Small intestine (tissue), 7 donors: ENCODE data around the gene PLA2G4B. TPM values are rescaled to one million over a fixed set of nuclear protein-coding genes. Genes with fewer than 3 reads are reported as not detected.
A peak's percentile ranks its signal among the peaks of the same experiment; 100 is the strongest.

Experiments
- DNase-seq, 2 donors: peaks; one replicate each; pipeline versions ENCODE4 v3.0.0 to v3.0.0-alpha.2; 2013
- FAIRE-seq: peaks from 2 replicates; lab custom pipeline; 2012; peaks lifted over from hg19 to GRCh38; lab: Jason Lieb, UNC
- H3K27ac ChIP-seq, 3 donors: one replicate each; pipeline ENCODE4 v1.5.1; 2013; ENCODE audit warnings: low read length in 2 of 3, mild to moderate bottlenecking in 2 of 3, control low read depth in 1 of 3, inconsistent platforms in 1 of 3, low read depth in 1 of 3, moderate library complexity in 1 of 3
- H3K27me3 ChIP-seq, 3 donors: one replicate each; pipeline ENCODE4 v1.6.1; 2013; ENCODE audit warnings: low read length in 3 of 3, inconsistent platforms in 1 of 3; ENCODE audit not compliant: control insufficient read depth in 3 of 3, insufficient read depth in 3 of 3
- H3K36me3 ChIP-seq, 3 donors: one replicate each; pipeline ENCODE4 v1.6.1; 2013; ENCODE audit warnings: low read length in 3 of 3, inconsistent platforms in 1 of 3, low read depth in 1 of 3, mild to moderate bottlenecking in 1 of 3, moderate library complexity in 1 of 3; ENCODE audit not compliant: control insufficient read depth in 3 of 3, insufficient read depth in 2 of 3
- H3K4me1 ChIP-seq, 3 donors: one replicate each; pipeline ENCODE4 v1.6.1; 2013; ENCODE audit warnings: low read length in 2 of 3, inconsistent platforms in 1 of 3, low read depth in 1 of 3, mild to moderate bottlenecking in 1 of 3, moderate library complexity in 1 of 3; ENCODE audit not compliant: control insufficient read depth in 3 of 3, insufficient read depth in 2 of 3
- H3K4me3 ChIP-seq, 3 donors: one replicate each; pipeline ENCODE4 v1.5.1; 2013; ENCODE audit warnings: low read length in 3 of 3, control low read depth in 1 of 3, inconsistent platforms in 1 of 3, low read depth in 1 of 3, mild to moderate bottlenecking in 1 of 3, moderate library complexity in 1 of 3
- H3K9me3 ChIP-seq, 2 donors: one replicate each; pipeline ENCODE4 v1.6.1; 2013; ENCODE audit warnings: low read depth in 1 of 2, low read length in 1 of 2; ENCODE audit not compliant: control insufficient read depth in 2 of 2, insufficient read depth in 1 of 2
- WGBS, 3 donors: extraction: QIAGEN DNeasy Blood & Tissue Kit; methylation state at CpG; one replicate each; pipeline ENCODE4 v1.1.7; 2013; 5-methylcytosine and 5-hydroxymethylcytosine counted together
- polyA plus RNA-seq, 4 donors: library from polyadenylated mRNA; stranded (reverse) in 3 of 4; unstranded in 1 of 4; fragments of 200-250 nt in 3 of 4; fragments of 120-200 nt in 1 of 4; gene quantifications; one replicate each; pipeline versions ENCODE4 v1.2.1 to v1.2.3, GENCODE V29; 2013
- donor health status: healthy with polysubstance abuse.
- donor health status: control.
- donor health status: control.
- donor health status: Bipolar disorder and iron deficiency.
- donor health status: healthy.

The PLA2G4B gene
- polyA plus RNA-seq, 4 donors = 4.6 to 13.0 (median 10.2) TPM

- no peak for DNase-seq
- WGBS, 3 donors = 61 to 69% (median 63%) methylated on average over 15 of the region's 15 CpGs
- FAIRE-seq = no peak
These were observed 21.6 kb downstream of the PLA2G4B start for GRCh38 chr15:41860049-41860828.

GRCh38 chr15:41861736-41862356 lies 23.2 kb downstream of the PLA2G4B start:
- 91 to 93% (median 92%) methylated on average over 17 to 18 of the region's 18 CpGs for WGBS, 3 donors
- Histone ChIP-seq H3K9me3 (no peaks in the 10 kb centered on the region), H3K4me3 (no peak overlapping the region), H3K4me1 (peaks cover 0 to 12% (median 0%) of the 10 kb centered on the region in 3 donors), H3K27me3 (no peaks in the 10 kb centered on the region), H3K36me3 (peaks cover 0 to 3% (median 0%) of the 10 kb centered on the region in 3 donors), H3K27ac (no peak overlapping the region)
- FAIRE-seq (no peak), DNase-seq (no peak)

More at GRCh38 chr15:41860049-41860828, 21.6 kb downstream of the PLA2G4B start:
- Histone ChIP-seq H3K36me3 (peaks cover 0 to 3% (median 0%) of the 10 kb centered on the region in 3 donors), H3K4me3 (no peak overlapping the region), H3K9me3 (no peaks in the 10 kb centered on the region), H3K27me3 (no peaks in the 10 kb centered on the region), H3K27ac (no peak overlapping the region), H3K4me1 (no peaks in the 10 kb centered on the region)

- FAIRE-seq = no peak
- H3K36me3 ChIP-seq = peaks cover 0 to 3% (median 0%) of the 10 kb centered on the region in 3 donors
These were observed 24.0 kb downstream of the PLA2G4B start for GRCh38 chr15:41862515-41863116.

GRCh38 chr15:41865490-41866055 lies 26.9 kb downstream of the PLA2G4B start:
- no peak overlapping the region for H3K27ac ChIP-seq
- WGBS, 3 donors = 82 to 83% (median 82%) methylated on average over 18 of the region's 18 CpGs
- H3K4me1 ChIP-seq = peaks cover 0 to 12% (median 0%) of the 10 kb centered on the region in 3 donors
- no peaks in the 10 kb centered on the region for H3K27me3 ChIP-seq
- FAIRE-seq (no peak), DNase-seq (no peak)
- no peaks in the 10 kb centered on the region for H3K9me3 ChIP-seq
- H3K4me3 ChIP-seq = no peak overlapping the region
- peaks cover 0 to 3% (median 0%) of the 10 kb centered on the region in 3 donors for H3K36me3 ChIP-seq

More at GRCh38 chr15:41862515-41863116, 24.0 kb downstream of the PLA2G4B start:
- Histone ChIP-seq H3K27me3 (no peaks in the 10 kb centered on the region), H3K4me3 (no peak overlapping the region), H3K4me1 (peaks cover 0 to 12% (median 0%) of the 10 kb centered on the region in 3 donors), H3K27ac (no peak overlapping the region), H3K9me3 (no peaks in the 10 kb centered on the region)
- peak in 1 of 2 donors; percentile 66 for DNase-seq
- WGBS, 3 donors = 51 to 72% (median 56%) methylated on average over 18 to 19 of the region's 19 CpGs

- 55 to 70% (median 65%) methylated on average over 8 of the region's 8 CpGs for WGBS, 3 donors
- H3K27ac ChIP-seq = no peak overlapping the region
- H3K4me1 ChIP-seq = peaks cover 0 to 12% (median 0%) of the 10 kb centered on the region in 3 donors
- H3K27me3 ChIP-seq = no peaks in the 10 kb centered on the region
- DNase-seq (peak in 1 of 2 donors; percentile 51), FAIRE-seq (no peak)
- no peaks in the 10 kb centered on the region for H3K9me3 ChIP-seq
- H3K4me3 ChIP-seq = no peak overlapping the region
- peaks cover 0 to 3% (median 0%) of the 10 kb centered on the region in 3 donors for H3K36me3 ChIP-seq
These were observed 27.6 kb downstream of the PLA2G4B start for GRCh38 chr15:41866263-41866703.

GRCh38 chr15:41866872-41867579 lies 28.4 kb downstream of the PLA2G4B start:
- peaks cover 0 to 12% (median 0%) of the 10 kb centered on the region in 3 donors for H3K4me1 ChIP-seq
- DNase-seq (no peak), FAIRE-seq (no peak)
- H3K36me3 ChIP-seq = peaks cover 0 to 3% (median 0%) of the 10 kb centered on the region in 3 donors
- H3K27me3 ChIP-seq = no peaks in the 10 kb centered on the region
- H3K4me3 ChIP-seq = no peak overlapping the region
- no peaks in the 10 kb centered on the region for H3K9me3 ChIP-seq
- 83 to 85% (median 84%) methylated on average over 17 to 25 of the region's 25 CpGs for WGBS, 3 donors
- H3K27ac ChIP-seq = no peak overlapping the region

GRCh38 chr15:41868321-41868720 lies 29.7 kb downstream of the PLA2G4B start:
- Histone ChIP-seq H3K36me3 (peaks cover 0 to 3% (median 0%) of the 10 kb centered on the region in 3 donors), H3K27ac (no peak overlapping the region), H3K27me3 (no peaks in the 10 kb centered on the region), H3K9me3 (no peaks in the 10 kb centered on the region), H3K4me3 (no peak overlapping the region), H3K4me1 (peaks cover 0 to 12% (median 0%) of the 10 kb centered on the region in 3 donors)
- 83 to 92% (median 88%) methylated on average over 12 to 15 of the region's 15 CpGs for WGBS, 3 donors
- DNase-seq (no peak), FAIRE-seq (no peak)
